Ureter (tissue), 1 donor: ENCODE data around the gene PALS1. TPM values are rescaled to one million over a fixed set of nuclear protein-coding genes. Genes with fewer than 3 reads are reported as not detected.

Experiments
- DNase-seq: peaks from one replicate; pipeline ENCODE4 v3.0.0-alpha.2; 2020; ENCODE audit warnings: low spot score
- total RNA-seq: library from RNA; stranded (reverse); gene quantifications from one replicate; pipeline ENCODE4 v1.2.4, GENCODE V29; 2023
- donor health status: DM: yes; HTN: yes; CAD: no.

Gene PALS1
- total RNA-seq, result 36.8 TPM

GRCh38 chr14:67241411-67242167, at the start of gene PALS1:
TSS of gene PALS1 (plus strand) at chr14:67241435. CDS start at chr14:67279171, 37,736 bp downstream.
- DNase-seq, result no peak

- DNase-seq, result no peak
These were observed 49.4 kb upstream of the PALS1 start for GRCh38 chr14:67191768-67192290.

- DNase-seq, result no peak
These were observed 48.9 kb upstream of the PALS1 start for GRCh38 chr14:67192366-67192765.

GRCh38 chr14:67195279-67195678, 46.0 kb upstream of the PALS1 start:
- DNase-seq, result no peak

- DNase-seq, result no peak
These were observed 42.2 kb upstream of the PALS1 start for GRCh38 chr14:67199016-67199415.

GRCh38 chr14:67207810-67208209, 33.4 kb upstream of the PALS1 start:
- DNase-seq, result no peak

GRCh38 chr14:67218126-67218525, 23.1 kb upstream of the PALS1 start:
- no peak for DNase-seq

GRCh38 chr14:67221248-67221981, 19.8 kb upstream of the PALS1 start:
- no peak for DNase-seq

GRCh38 chr14:67221982-67222328, 19.3 kb upstream of the PALS1 start:
- no peak for DNase-seq

- DNase-seq, result no peak
These were observed 15.7 kb upstream of the PALS1 start for GRCh38 chr14:67225523-67225922.

GRCh38 chr14:67228325-67228984, 12.8 kb upstream of the PALS1 start:
- no peak for DNase-seq

GRCh38 chr14:67232066-67232465, 9.2 kb upstream of the PALS1 start:
- no peak for DNase-seq

GRCh38 chr14:67232621-67233020, 8.6 kb upstream of the PALS1 start:
- DNase-seq, result no peak

- no peak for DNase-seq
These were observed 3.6 kb upstream of the PALS1 start for GRCh38 chr14:67237591-67237990.

GRCh38 chr14:67239582-67239981, 1.7 kb upstream of the PALS1 start:
- no peak for DNase-seq

GRCh38 chr14:67240168-67240932, 885 bp upstream of the PALS1 start:
- DNase-seq, result peak; percentile 61

- DNase-seq, result peak; percentile 96
These were observed 241 bp upstream of the PALS1 start for GRCh38 chr14:67240978-67241410.

GRCh38 chr14:67242168-67242420, 859 bp downstream of the PALS1 start:
- DNase-seq, result no peak

GRCh38 chr14:67245104-67245503, 3.9 kb downstream of the PALS1 start:
- no peak for DNase-seq

GRCh38 chr14:67251573-67252226, 10.5 kb downstream of the PALS1 start:
- no peak for DNase-seq

GRCh38 chr14:67253076-67253635, 11.9 kb downstream of the PALS1 start:
- DNase-seq, result no peak
